ENCODE data around the gene SLC48A1.
"Not testable (repeated sequence)": the region's sequence is repeated elsewhere in the genome, so short reads cannot be mapped to it uniquely, and the experiment has no call there.

The SLC48A1 gene

GRCh38 chr12:47794679-47795078, 21.6 kb downstream of the SLC48A1 start:
- no peak for DNase-seq

GRCh38 chr12:47795121-47795813, 22.2 kb downstream of the SLC48A1 start:
- DNase-seq, result no peak

- no peak for DNase-seq
Observed at GRCh38 chr12:47795814-47796411, 22.9 kb downstream of the SLC48A1 start.

- no peak for DNase-seq
Observed at GRCh38 chr12:47797441-47797840, 24.4 kb downstream of the SLC48A1 start.

- no peak for DNase-seq
Observed at GRCh38 chr12:47798382-47798948, 25.4 kb downstream of the SLC48A1 start.

- no peak for DNase-seq
Observed at GRCh38 chr12:47799357-47799955, 26.4 kb downstream of the SLC48A1 start.

- DNase-seq, result no peak
Observed at GRCh38 chr12:47800582-47800981, 27.5 kb downstream of the SLC48A1 start.

GRCh38 chr12:47801170-47801903, 28.3 kb downstream of the SLC48A1 start:
- DNase-seq, result no peak

GRCh38 chr12:47801904-47802246, 28.8 kb downstream of the SLC48A1 start:
- no peak for DNase-seq

- no peak for DNase-seq
Observed at GRCh38 chr12:47802312-47802711, 29.3 kb downstream of the SLC48A1 start.

- DNase-seq, result no peak
Observed at GRCh38 chr12:47803191-47803875, 30.3 kb downstream of the SLC48A1 start.

GRCh38 chr12:47804171-47804570, 31.1 kb downstream of the SLC48A1 start:
- no peak for DNase-seq

- no peak for DNase-seq
Observed at GRCh38 chr12:47805417-47805816, 32.4 kb downstream of the SLC48A1 start.

GRCh38 chr12:47807338-47807737, 34.3 kb downstream of the SLC48A1 start:
- DNase-seq, result no peak

GRCh38 chr12:47808050-47808449, 35.0 kb downstream of the SLC48A1 start:
- DNase-seq, result no peak

GRCh38 chr12:47808574-47809365, 35.7 kb downstream of the SLC48A1 start:
- DNase-seq, result no peak

- not testable (repeated sequence) for DNase-seq
Observed at GRCh38 chr12:47809518-47809917, 36.5 kb downstream of the SLC48A1 start.

- no peak for DNase-seq
Observed at GRCh38 chr12:47811072-47811396, 38.0 kb downstream of the SLC48A1 start.

- DNase-seq, result no peak
Observed at GRCh38 chr12:47811581-47812484, 38.8 kb downstream of the SLC48A1 start.

GRCh38 chr12:47812797-47813510, 39.9 kb downstream of the SLC48A1 start:
- DNase-seq, result no peak

All from NCI-H510A treated with DMSO at 0.1 percent for 48 hours (cell line).